OCI-LY7 (cell line): ENCODE results near the gene PRDM12. TPM values are rescaled to one million over a fixed set of nuclear protein-coding genes. Genes with fewer than 3 reads are reported as not detected.

Source experiments
- BruUV-seq: library from RNA; stranded (reverse); fragments of 400-500 nt; replicated peaks from 2 replicates; lab custom pipeline; 2021; lab: Mats Ljungman, UMichigan
- CTCF ChIA-PET: fragments of 300-600 bp; sonication (Branson Sonifier 250); formaldehyde crosslinking; loops from one replicate; lab custom pipeline; 2022; ENCODE audit warnings: antibody characterized with exemption; ENCODE audit not compliant: unreplicated experiment; lab: Charles Lee
- POLR2A ChIA-PET: fragments of 300-600 bp; sonication (Branson Sonifier 250); formaldehyde crosslinking; loops from one replicate; lab custom pipeline; 2022; ENCODE audit warnings: antibody characterized with exemption; lab: Charles Lee
- DNase-seq: peaks from one replicate; pipeline ENCODE4 v3.0.0-alpha.2; 2015; ENCODE audit warnings: low spot score
- H2AFZ ChIP-seq: fragments of 200-600 bp; sonication (generic), shearing (Covaris generic); 2 replicates; pipeline ENCODE4 v1.6.1; 2014; ENCODE audit warnings: mild to moderate bottlenecking, antibody characterized with exemption, low read length, moderate library complexity
- H3K27ac ChIP-seq: fragments of 200-600 bp; sonication (generic); 2 replicates; pipeline ENCODE4 v1.5.1; 2014; ENCODE audit warnings: mixed run types, low read depth, mild to moderate bottlenecking, moderate library complexity, low read length, inconsistent platforms; ENCODE audit not compliant: poor library complexity, severe bottlenecking
- H3K36me3 ChIP-seq: fragments of 200-600 bp; sonication (generic); 2 replicates; pipeline ENCODE4 v1.6.1; 2014; ENCODE audit warnings: mild to moderate bottlenecking, antibody characterized with exemption, low read length, moderate library complexity, mixed read lengths; ENCODE audit not compliant: insufficient read depth
- H3K4me1 ChIP-seq: fragments of 200-600 bp; sonication (generic); 2 replicates; pipeline ENCODE4 v1.5.1; 2014; ENCODE audit warnings: mild to moderate bottlenecking, low read length; ENCODE audit not compliant: insufficient read depth, poor library complexity, severe bottlenecking
- H3K4me2 ChIP-seq: fragments of 200-600 bp; sonication (generic); 2 replicates; pipeline ENCODE4 v1.6.1; 2014; ENCODE audit warnings: mild to moderate bottlenecking, low read length
- H3K4me3 ChIP-seq: fragments of 200-600 bp; sonication (generic); 2 replicates; pipeline ENCODE4 v1.5.1; 2014; ENCODE audit warnings: mild to moderate bottlenecking, low read depth, low read length; ENCODE audit not compliant: poor library complexity, severe bottlenecking
- H3K79me2 ChIP-seq: fragments of 200-600 bp; sonication (generic); 2 replicates; pipeline ENCODE4 v1.6.1; 2016; ENCODE audit warnings: low read depth, mild to moderate bottlenecking, low read length, moderate library complexity, mixed read lengths; ENCODE audit not compliant: insufficient read depth
- H3K9me2 ChIP-seq: fragments of 200-600 bp; sonication (generic); 2 replicates; pipeline ENCODE4 v1.6.1; 2016; ENCODE audit warnings: mild to moderate bottlenecking, low read length, mixed read lengths; ENCODE audit not compliant: insufficient read depth
- H3K9me3 ChIP-seq: fragments of 200-600 bp; sonication (generic); 2 replicates; pipeline ENCODE4 v1.6.1; 2014; ENCODE audit warnings: mild to moderate bottlenecking, mixed run types, low read length, mixed read lengths
- H4K20me1 ChIP-seq: fragments of 200-600 bp; sonication (generic); 2 replicates; pipeline ENCODE4 v1.6.1; 2014; ENCODE audit warnings: mild to moderate bottlenecking, antibody characterized with exemption, low read length, moderate library complexity, mixed read lengths; ENCODE audit not compliant: insufficient read depth
- CTCF ChIP-seq: fragments of 200-600 bp; sonication (generic); conservative IDR thresholded peaks from 2 replicates; pipeline ENCODE4 v1.5.1; 2014; ENCODE audit warnings: mild to moderate bottlenecking, antibody characterized with exemption, low read length, moderate library complexity, mixed read lengths
- EZH2phosphoT487 ChIP-seq: fragments of 200-600 bp; sonication (generic); IDR thresholded peaks from 2 replicates; pipeline ENCODE4 v1.6.1; 2018; ENCODE audit warnings: low read depth, borderline replicate concordance, mild to moderate bottlenecking, mixed run types, antibody characterized with exemption, low read length, moderate library complexity, mixed read lengths
- intact Hi-C: fragments of 100-400 bp; cut with micrococcal nuclease; formaldehyde crosslinking; loops from one replicate; pipeline ENCODE4 v1.10.0; 2022; ENCODE audit not compliant: unreplicated experiment
- total RNA-seq, 2 experiments: library from RNA; depleted of rRNA in 1 of 2; stranded (reverse); fragments of >200 nt in 1 of 2; shearing (Covaris generic) in 1 of 2; gene quantifications; 2 replicates each; pipeline ENCODE4 v1.2.3, GENCODE V29; 2014 to 2022

PRDM12 gene
- total RNA-seq, 2 experiments from 2014 or later: 0.06 TPM; not detected in 1

- H3K27ac ChIP-seq: no peak overlapping the region
- no peak overlapping the region for H3K4me2 ChIP-seq
- no peak overlapping the region for H2AFZ ChIP-seq
- no peak overlapping the region for H3K4me3 ChIP-seq
- intact Hi-C loops: no loop called here
- no peaks in the 10 kb centered on the region for H3K9me3 ChIP-seq
- no peaks in the 10 kb centered on the region for H3K9me2 ChIP-seq
- DNase-seq: no peak
- no peaks in the 10 kb centered on the region for H3K4me1 ChIP-seq
- POLR2A ChIA-PET: interaction anchor here (0.6 kb wide), 1 partner anchor 30 kb away, joined by 3 read pairs; no protein-coding TSS in a partner anchor
- TF ChIP-seq EZH2phosphoT487: no peak
- no peak for TF ChIP-seq CTCF
- H4K20me1 ChIP-seq: no peaks in the 10 kb centered on the region
- CTCF ChIA-PET: no interaction called here
- no peaks in the 10 kb centered on the region for H3K36me3 ChIP-seq
- no TSS peak for BruUV-seq
- H3K79me2 ChIP-seq: no peaks in the 10 kb centered on the region
Observed at GRCh38 chr9:130642926-130643325, 21.5 kb upstream of the PRDM12 start.

GRCh38 chr9:130651221-130651620 is 13.2 kb upstream of the PRDM12 start:
- BruUV-seq: no TSS peak
- Histone ChIP-seq H3K36me3 (no peaks in the 10 kb centered on the region), H3K9me2 (no peaks in the 10 kb centered on the region), H4K20me1 (no peaks in the 10 kb centered on the region), H3K4me1 (no peaks in the 10 kb centered on the region), H2AFZ (no peak overlapping the region), H3K79me2 (no peaks in the 10 kb centered on the region), H3K4me2 (no peak overlapping the region), H3K9me3 (no peaks in the 10 kb centered on the region), H3K27ac (no peak overlapping the region), H3K4me3 (no peak overlapping the region)
- ChIA-PET CTCF (no interaction called here), POLR2A (interaction anchor here (0.6 to 0.7 kb wide), 3 partner anchors 301 to 902 kb away, joined by 3 to 5 read pairs (median 3); no protein-coding TSS in a partner anchor)
- TF ChIP-seq CTCF (no peak), EZH2phosphoT487 (no peak)
- intact Hi-C loops: no loop called here
- no peak for DNase-seq

- CTCF ChIA-PET: no interaction called here
- TF ChIP-seq CTCF (no peak), EZH2phosphoT487 (no peak)
- POLR2A ChIA-PET: interaction anchor here (0.6 to 0.8 kb wide), 2 partner anchors 41 to 901 kb away, joined by 3 to 5 read pairs; partner anchors contain the start of gene EXOSC2
Observed at GRCh38 chr9:130651752-130652151, 12.6 kb upstream of the PRDM12 start.

More at GRCh38 chr9:130651752-130652151, 12.6 kb upstream of the PRDM12 start:
- H3K79me2 ChIP-seq: no peaks in the 10 kb centered on the region
- intact Hi-C loops: no loop called here
- no peak overlapping the region for H3K4me2 ChIP-seq
- H3K9me3 ChIP-seq: no peaks in the 10 kb centered on the region
- no peaks in the 10 kb centered on the region for H3K9me2 ChIP-seq
- no peak overlapping the region for H2AFZ ChIP-seq
- H3K4me3 ChIP-seq: no peak overlapping the region
- no peaks in the 10 kb centered on the region for H3K4me1 ChIP-seq
- H3K36me3 ChIP-seq: no peaks in the 10 kb centered on the region
- DNase-seq: no peak
- BruUV-seq: no TSS peak
- H4K20me1 ChIP-seq: no peaks in the 10 kb centered on the region
- no peak overlapping the region for H3K27ac ChIP-seq
